ENCODE data around the gene SPTLC3.

DNA sequence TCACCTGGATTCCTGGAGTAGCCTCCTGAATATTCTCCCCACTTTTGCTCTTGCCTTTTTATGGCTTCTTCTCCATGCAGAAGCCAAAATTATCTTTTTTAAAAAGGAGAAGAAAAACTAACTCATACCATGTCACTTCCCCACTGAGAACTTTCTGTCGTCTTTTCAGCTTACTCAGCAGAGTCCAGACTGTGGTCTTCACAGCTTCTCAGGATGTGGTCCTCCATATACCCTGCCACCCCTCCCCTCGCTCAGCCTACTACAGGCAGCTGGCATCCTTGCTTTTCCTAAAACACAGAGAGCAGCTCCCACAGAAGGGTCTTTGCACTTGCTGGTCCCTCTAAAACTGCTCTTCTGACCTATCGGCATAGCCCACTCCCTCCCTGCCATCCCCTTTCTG, 122.9 kb downstream of the SPTLC3 start:
- no peak for TF ChIP-seq POLR2AphosphoS5 (IDR thresholded peaks at IDR 0.05)
- TF ChIP-seq, protein P1, sequence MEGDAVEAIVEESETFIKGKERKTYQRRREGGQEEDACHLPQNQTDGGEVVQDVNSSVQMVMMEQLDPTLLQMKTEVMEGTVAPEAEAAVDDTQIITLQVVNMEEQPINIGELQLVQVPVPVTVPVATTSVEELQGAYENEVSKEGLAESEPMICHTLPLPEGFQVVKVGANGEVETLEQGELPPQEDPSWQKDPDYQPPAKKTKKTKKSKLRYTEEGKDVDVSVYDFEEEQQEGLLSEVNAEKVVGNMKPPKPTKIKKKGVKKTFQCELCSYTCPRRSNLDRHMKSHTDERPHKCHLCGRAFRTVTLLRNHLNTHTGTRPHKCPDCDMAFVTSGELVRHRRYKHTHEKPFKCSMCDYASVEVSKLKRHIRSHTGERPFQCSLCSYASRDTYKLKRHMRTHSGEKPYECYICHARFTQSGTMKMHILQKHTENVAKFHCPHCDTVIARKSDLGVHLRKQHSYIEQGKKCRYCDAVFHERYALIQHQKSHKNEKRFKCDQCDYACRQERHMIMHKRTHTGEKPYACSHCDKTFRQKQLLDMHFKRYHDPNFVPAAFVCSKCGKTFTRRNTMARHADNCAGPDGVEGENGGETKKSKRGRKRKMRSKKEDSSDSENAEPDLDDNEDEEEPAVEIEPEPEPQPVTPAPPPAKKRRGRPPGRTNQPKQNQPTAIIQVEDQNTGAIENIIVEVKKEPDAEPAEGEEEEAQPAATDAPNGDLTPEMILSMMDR (IDR thresholded peaks at IDR 0.05): no peak

Measured in breast epithelium (tissue), 3 donors.